HG03571 (cell line): ENCODE results near the gene RPL15.
A peak's percentile ranks its signal among the peaks of the same experiment; 100 is the strongest.
"Not testable (repeated sequence)": the region's sequence is repeated elsewhere in the genome, so short reads cannot be mapped to it uniquely, and the experiment has no call there.

Experiments
- ATAC-seq: cut with Tn5 transposase; IDR thresholded peaks from one replicate; pipeline ENCODE4 v1.9.1; 2021; ENCODE audit not compliant: unreplicated experiment

RPL15 gene

GRCh38 chr3:23916886-23917678, at the start of gene RPL15, which contains the start of gene NKIRAS1:
RPL15 (plus strand) TSS chr3:23917132; CDS start chr3:23917860, 728 bp downstream.
NKIRAS1 (minus strand) TSS chr3:23916990; CDS start chr3:23910904, 6,086 bp downstream.
- peak; percentile 94 for ATAC-seq

DNA sequence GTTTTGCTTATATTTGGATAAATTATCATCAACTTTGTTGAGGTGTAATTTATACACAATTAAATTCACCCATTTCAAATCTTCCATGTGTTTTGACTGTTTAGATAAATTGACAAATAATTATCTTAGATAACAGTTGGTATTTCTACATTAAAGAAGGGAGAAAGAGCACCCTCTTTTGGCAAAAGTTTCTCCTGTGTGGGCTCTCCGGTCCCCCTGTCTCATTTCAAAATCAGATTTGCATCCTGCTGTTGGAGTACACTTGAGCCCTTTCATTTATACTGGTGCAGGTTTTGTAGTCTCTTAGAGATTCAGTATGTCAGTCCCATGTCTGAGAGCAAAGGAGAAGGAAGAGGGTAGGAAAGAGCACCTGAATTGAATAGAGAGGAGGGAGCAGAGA, 49.5 kb upstream of the RPL15 start:
- ATAC-seq = no peak

DNA sequence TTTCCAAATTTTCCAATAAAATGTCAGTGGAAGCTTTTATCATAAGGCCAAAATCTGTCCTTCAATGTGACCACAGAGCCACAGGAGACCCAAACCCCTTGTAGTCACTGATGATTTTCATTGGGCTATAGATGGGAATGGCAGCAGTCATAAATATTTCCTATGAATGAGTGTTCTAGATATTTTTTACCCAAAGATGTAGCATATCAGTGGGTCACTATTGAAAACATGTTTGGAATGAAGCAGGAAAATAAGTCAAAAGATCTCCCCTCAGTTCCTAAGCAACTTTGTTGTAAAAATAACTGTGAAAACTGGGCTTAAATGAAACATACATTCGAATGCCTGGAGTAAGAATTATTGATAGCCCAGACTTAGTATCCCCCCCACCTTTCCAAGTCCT, 49.1 kb upstream of the RPL15 start:
- ATAC-seq = no peak

DNA sequence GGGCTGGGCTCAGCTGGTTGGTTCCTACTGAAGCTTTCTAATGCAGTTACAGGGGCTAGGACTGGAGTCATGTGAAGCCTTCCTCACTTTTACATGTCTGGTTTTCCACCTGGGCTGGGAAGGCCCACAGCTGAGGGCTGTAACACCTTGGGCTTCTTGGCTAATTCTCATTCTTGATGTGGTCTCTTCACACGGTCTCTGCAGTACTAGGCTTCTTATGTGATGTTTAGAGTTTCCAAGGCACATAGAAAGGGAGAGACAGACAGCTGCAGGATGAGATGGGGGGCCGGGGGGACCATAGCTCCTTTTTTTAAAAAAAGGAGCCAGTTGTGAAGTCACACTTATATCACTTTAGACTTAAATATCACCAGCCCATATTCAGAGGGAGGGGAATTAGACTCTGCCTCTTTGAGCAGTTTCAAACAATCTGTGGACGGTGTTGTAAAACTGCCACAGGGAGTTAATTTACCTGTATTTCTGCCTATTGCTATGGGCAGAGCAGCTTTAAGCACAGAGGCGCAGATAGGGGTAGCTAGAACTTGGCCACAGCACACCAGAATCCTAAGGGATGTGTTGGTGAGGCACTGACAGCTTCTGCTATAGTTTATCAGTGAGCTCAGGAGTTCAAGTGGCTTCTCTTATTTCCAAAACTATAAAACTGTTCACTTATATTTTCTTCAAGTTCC, 46.8 kb upstream of the RPL15 start:
- no peak for ATAC-seq

GRCh38 chr3:23870663-23871043, 46.3 kb upstream of the RPL15 start:
- not testable (repeated sequence) for ATAC-seq

GRCh38 chr3:23871361-23871760, 45.6 kb upstream of the RPL15 start:
- ATAC-seq = not testable (repeated sequence)

DNA sequence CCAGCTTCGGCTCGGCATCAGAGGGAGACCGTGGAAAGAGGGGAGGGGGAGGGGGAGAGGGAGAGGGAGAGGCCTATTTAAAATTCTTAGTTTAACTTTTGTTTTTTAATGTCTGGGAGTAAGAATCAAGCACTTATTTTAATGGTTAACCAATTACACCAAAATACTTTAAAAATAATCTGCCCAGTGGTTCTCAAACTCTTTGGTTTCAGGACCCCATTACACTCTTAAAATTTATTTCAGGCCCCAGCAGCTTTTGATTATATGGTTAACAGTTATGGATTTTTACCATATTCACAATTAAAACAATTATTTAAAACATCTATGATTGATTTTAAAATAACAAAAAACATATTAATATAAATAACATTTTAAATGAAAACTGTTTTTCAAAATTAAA, 44.6 kb upstream of the RPL15 start:
- no peak for ATAC-seq

DNA sequence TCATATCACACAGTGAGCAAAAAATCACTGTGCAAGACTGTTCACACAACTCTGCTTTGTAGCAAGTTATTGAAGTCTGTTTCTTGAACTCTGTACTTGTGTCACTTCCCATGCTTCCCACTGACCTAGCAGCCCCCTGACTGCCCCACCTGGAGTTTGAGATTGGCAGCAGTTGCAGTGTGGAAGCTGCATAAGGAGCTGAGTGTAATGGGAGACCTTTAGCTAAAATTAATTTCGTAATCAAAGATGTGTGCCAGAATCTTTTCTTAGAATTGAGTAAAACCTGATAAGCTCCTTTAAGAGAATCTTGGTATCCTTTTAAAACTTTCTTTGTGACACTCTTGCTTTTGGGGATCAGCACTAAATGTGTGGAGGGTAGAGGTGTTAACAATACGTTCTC, 43.0 kb upstream of the RPL15 start:
- ATAC-seq = no peak

GRCh38 chr3:23874359-23875112, 42.4 kb upstream of the RPL15 start:
- ATAC-seq = no peak

- ATAC-seq = no peak
These were observed 41.7 kb upstream of the RPL15 start for GRCh38 chr3:23875113-23875725.

GRCh38 chr3:23876923-23877322, 40.0 kb upstream of the RPL15 start:
- no peak for ATAC-seq

DNA sequence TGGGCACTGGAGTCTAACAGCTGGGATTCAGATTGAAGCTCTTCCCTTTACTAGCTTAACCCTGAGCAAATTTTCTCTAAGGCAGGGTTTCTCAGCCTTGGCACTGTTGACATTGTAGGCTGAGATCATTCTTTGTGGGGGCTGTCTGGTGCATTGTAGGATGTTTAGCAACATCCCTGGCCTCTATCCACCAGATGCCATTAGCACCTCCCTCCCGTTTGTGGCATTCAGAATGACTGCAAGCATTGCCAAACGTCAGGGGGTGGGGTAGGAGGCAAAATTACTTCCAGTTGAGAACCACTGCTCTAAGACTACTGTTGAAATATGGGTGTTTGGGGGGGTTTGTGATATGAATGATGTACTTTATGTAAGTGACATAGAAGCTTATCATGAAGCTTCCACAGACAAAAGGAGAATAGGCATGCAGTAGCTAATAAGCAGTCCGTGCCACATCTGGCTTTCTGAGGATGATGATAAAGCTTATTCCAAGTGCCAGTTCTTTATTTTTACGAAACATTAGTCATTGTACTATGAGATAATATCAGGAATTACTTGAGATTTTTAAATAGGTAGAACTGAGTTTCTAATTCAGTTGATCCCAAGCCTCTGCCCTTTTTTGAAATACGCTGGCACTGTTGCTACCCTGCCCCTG, 39.5 kb upstream of the RPL15 start:
- ATAC-seq = no peak

- ATAC-seq = no peak
These were observed 37.4 kb upstream of the RPL15 start for GRCh38 chr3:23879485-23879884.

GRCh38 chr3:23880703-23881339, 36.1 kb upstream of the RPL15 start:
- no peak for ATAC-seq

- not testable (repeated sequence) for ATAC-seq
These were observed 34.9 kb upstream of the RPL15 start for GRCh38 chr3:23881993-23882392.

DNA sequence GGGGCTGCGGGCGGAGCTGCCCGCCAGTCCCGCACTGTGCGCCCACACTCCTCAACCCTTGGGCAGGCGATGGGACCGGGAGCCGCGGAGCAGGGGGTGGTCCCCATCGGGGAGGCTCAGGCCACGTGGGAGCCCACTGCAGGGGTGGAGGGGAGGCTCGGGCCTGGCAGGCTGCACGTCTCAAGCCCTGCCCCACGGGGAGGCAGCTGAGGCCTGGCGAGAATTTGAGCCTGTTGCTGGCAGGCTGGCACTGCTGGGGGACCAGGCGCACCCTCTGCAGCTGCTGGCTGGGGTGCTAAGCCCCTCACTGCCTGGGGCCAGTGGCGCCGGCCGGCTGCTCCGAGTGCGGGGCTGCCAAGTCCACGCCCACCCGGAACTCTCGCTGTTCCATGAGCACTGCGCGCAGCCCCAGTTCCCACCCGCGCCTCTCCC, 34.4 kb upstream of the RPL15 start:
- no peak for ATAC-seq

DNA sequence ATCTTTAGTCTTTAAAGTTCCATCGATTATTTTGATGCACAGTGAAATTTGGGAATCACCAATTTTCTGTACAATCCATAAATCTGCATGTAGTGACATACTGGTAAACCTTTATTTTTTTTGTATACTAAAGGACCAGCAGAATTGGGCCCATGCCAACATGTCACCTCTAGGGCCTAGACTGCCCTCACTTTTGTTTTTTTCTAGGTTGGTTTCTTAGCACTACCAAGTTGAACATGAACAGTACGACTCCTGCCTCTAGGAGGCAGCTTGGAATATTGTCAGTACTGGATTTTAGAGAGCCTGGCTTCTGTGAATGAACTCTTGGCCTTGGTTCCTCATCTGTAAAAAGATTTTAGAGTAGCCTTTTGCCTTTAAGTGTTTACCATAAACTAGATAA, 32.5 kb upstream of the RPL15 start:
- ATAC-seq = no peak

- ATAC-seq = no peak
These were observed 31.7 kb upstream of the RPL15 start for GRCh38 chr3:23885210-23885609.

DNA sequence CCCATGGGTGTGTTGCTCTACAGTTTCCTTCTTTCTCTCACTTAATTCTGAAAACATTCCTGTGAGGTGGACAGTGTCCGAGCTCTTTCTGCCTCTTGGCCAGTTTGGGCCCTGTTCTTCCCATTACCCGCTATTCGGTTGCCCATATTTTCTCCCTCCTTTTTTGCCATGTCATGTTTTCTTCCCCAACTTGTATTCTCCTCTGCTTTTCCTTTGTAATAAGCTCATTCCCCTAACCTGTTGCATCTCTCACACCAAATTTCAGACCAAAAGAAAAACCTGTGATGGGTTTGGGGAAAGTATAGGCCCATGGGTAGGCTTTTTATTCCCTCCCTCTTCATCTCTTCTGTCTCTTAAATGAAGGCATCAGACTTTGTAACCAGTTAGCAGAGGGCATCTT, 30.6 kb upstream of the RPL15 start:
- no peak for ATAC-seq

DNA sequence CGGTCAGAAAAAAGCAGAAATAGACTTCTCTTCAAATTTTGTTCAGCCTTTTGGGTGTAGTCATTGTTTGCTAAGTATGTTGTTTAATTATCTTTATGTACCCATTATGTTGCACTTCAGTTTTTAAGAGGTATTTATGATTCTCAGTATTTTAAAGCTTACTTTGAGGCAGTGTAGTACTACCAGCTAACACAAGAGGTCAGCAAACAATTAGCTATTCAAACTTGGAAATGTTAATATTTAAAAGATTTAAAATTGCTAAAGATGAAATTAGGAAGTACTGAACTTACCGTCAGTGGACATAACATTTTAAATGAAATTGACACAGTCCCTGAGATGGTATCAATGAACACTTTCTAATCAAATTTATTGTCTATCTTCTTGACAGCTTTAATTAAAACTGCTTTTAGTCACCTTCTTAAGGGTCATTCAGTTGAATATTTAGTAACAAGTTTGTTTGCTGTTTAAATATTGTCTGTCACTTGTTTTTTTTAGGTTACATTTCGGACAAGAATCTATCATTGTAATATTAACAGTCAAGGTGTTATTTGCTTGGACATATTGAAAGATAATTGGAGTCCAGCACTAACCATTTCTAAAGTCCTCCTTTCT, 28.2 kb upstream of the RPL15 start:
- ATAC-seq = no peak
